ENCODE measurements around the gene BEX3. TPM values are rescaled to one million over a fixed set of nuclear protein-coding genes. Genes with fewer than 3 reads are reported as not detected.

The BEX3 gene
- total RNA-seq, 1 experiment from 2014 or later: 130 TPM

DNA sequence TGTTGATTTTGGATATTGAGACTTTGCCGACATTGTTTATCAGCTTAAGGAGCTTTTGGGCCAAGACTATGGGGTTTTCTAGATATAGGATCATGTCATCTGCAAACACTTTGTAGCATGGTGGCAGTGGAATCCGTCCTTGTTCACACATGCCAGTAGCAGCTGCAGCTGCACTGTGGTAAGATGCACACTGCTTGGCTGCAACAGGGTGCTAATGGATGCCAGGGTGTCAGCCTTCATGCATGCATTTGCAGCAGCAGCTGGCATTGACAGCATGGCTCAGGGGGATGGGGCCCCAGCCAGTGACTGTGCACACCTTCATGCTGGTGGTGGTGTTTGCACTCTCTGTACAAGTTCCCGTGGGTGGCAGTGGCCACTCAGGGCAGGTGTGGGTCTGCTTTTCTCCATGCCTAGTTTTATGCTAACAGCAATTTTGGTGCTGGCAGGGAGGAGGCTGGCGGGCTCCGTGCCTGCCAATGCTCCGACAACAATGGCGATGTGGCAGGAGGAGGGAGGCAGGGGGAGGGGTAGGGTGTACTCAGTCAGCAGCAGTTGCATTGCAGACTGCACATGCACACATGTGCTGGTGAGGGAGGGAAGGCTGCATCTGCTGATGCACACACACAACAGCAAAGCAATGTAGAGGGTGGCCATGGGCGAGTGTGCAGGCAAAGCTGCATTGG, 37.5 kb downstream of the BEX3 start:
- BruUV-seq (replicated peaks): no TSS peak
- H3K9me3 ChIP-seq (ENCODE audit: low read length): no peaks in the 10 kb centered on the region
- no peak overlapping the region for H3K4me3 ChIP-seq (ENCODE audit: low read length)
- TF ChIP-seq EZH2 (IDR thresholded peaks at IDR 0.05; ENCODE audit: low read length, unreplicated experiment) (no peak), EZH2phosphoT487 (IDR thresholded peaks at IDR 0.05; ENCODE audit: borderline replicate concordance, low read length) (no peak)
- TF ChIP-seq, protein P1, sequence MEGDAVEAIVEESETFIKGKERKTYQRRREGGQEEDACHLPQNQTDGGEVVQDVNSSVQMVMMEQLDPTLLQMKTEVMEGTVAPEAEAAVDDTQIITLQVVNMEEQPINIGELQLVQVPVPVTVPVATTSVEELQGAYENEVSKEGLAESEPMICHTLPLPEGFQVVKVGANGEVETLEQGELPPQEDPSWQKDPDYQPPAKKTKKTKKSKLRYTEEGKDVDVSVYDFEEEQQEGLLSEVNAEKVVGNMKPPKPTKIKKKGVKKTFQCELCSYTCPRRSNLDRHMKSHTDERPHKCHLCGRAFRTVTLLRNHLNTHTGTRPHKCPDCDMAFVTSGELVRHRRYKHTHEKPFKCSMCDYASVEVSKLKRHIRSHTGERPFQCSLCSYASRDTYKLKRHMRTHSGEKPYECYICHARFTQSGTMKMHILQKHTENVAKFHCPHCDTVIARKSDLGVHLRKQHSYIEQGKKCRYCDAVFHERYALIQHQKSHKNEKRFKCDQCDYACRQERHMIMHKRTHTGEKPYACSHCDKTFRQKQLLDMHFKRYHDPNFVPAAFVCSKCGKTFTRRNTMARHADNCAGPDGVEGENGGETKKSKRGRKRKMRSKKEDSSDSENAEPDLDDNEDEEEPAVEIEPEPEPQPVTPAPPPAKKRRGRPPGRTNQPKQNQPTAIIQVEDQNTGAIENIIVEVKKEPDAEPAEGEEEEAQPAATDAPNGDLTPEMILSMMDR (conservative IDR thresholded peaks at IDR 0.05; ENCODE audit: low read depth, low read length): no peak
- ChIA-PET CTCF (no interaction called here), POLR2A (ENCODE audit: unreplicated experiment) (no interaction called here)
- no peaks in the 10 kb centered on the region for H3K79me2 ChIP-seq (ENCODE audit: low read length)
- H3K9me2 ChIP-seq (replicated peaks; ENCODE audit: low read length): no peaks in the 10 kb centered on the region
- no peaks in the 10 kb centered on the region for H3K27me3 ChIP-seq (ENCODE audit: low read length)
- H3K36me3 ChIP-seq (ENCODE audit: low read depth, low read length): no peaks in the 10 kb centered on the region
- DNase-seq (no peak), ATAC-seq (no peak)
- H4K20me1 ChIP-seq (ENCODE audit: low read length): no peaks in the 10 kb centered on the region
- H2AFZ ChIP-seq (ENCODE audit: low read length): no peak overlapping the region
- H3K4me1 ChIP-seq (ENCODE audit: insufficient read depth, low read length): no peaks in the 10 kb centered on the region
- H3K4me2 ChIP-seq (ENCODE audit: low read length): no peak overlapping the region
- no peak overlapping the region for H3K27ac ChIP-seq (ENCODE audit: low read length)
- intact Hi-C loops (cut with micrococcal nuclease): no loop called here
- H3F3A ChIP-seq (ENCODE audit: low read length, unreplicated experiment): no peaks in the 10 kb centered on the region
- H3K9ac ChIP-seq (ENCODE audit: low read length): no peak overlapping the region

DNA sequence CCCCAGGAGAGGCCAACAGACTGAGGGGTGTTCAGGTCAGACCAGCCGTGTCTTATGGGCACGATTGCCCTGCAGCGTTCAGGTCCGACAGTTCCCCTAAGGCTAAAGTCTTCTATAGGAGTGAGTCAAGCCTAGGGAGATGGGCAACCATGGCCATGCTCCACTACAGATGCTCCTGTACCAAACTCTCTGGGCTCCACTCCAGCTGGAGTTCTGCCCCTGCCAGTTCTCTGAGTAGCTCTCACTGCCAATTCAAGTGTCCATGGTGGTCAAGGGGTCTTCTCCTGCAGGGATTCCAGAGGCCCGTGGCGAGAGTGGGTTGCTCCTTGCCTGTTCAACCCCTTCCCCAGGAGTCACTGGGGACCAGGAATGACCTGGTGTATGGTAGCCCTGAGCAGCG, 38.2 kb downstream of the BEX3 start:
- no peaks in the 10 kb centered on the region for H3F3A ChIP-seq (ENCODE audit: low read length, unreplicated experiment)
- no peaks in the 10 kb centered on the region for H3K9me2 ChIP-seq (replicated peaks; ENCODE audit: low read length)
- H2AFZ ChIP-seq (ENCODE audit: low read length): no peak overlapping the region
- no peak overlapping the region for H3K9ac ChIP-seq (ENCODE audit: low read length)
- ChIA-PET CTCF (no interaction called here), POLR2A (ENCODE audit: unreplicated experiment) (no interaction called here)
- H3K4me3 ChIP-seq (ENCODE audit: low read length): no peak overlapping the region
- no peaks in the 10 kb centered on the region for H3K27me3 ChIP-seq (ENCODE audit: low read length)
- DNase-seq (no peak), ATAC-seq (no peak)
- H3K27ac ChIP-seq (ENCODE audit: low read length): no peak overlapping the region
- no peaks in the 10 kb centered on the region for H3K36me3 ChIP-seq (ENCODE audit: low read depth, low read length)
- TF ChIP-seq EZH2phosphoT487 (IDR thresholded peaks at IDR 0.05; ENCODE audit: borderline replicate concordance, low read length) (no peak), EZH2 (IDR thresholded peaks at IDR 0.05; ENCODE audit: low read length, unreplicated experiment) (no peak)
- TF ChIP-seq, protein P1 (conservative IDR thresholded peaks at IDR 0.05; ENCODE audit: low read depth, low read length): no peak
- no TSS peak for BruUV-seq (replicated peaks)
- no peak overlapping the region for H3K4me2 ChIP-seq (ENCODE audit: low read length)
- intact Hi-C loops (cut with micrococcal nuclease): no loop called here
- H4K20me1 ChIP-seq (ENCODE audit: low read length): no peaks in the 10 kb centered on the region
- H3K4me1 ChIP-seq (ENCODE audit: insufficient read depth, low read length): no peaks in the 10 kb centered on the region
- no peaks in the 10 kb centered on the region for H3K79me2 ChIP-seq (ENCODE audit: low read length)
- no peaks in the 10 kb centered on the region for H3K9me3 ChIP-seq (ENCODE audit: low read length)

DNA sequence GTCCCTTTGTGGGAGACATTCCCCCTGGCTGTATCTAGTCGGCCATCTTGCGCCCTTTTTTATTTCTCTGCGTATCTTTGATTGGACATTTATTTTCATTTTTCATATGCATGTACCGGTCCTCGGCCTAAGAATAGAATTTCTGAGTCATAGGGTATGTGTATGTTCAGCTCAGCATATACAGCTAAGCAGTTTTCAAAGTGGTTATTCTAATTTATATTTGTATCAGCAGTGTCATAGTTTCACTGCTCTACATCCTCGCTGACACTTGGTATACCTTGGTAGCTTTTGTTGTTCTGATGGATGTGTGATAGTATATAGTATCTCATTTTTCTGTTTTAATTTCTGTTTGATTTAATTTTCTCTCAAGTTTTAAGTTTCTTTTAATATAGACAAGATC, 38.7 kb downstream of the BEX3 start:
- DNase-seq: no peak
- H3K9me2 ChIP-seq (replicated peaks; ENCODE audit: low read length): no peaks in the 10 kb centered on the region
- no peaks in the 10 kb centered on the region for H3F3A ChIP-seq (ENCODE audit: low read length, unreplicated experiment)
- POLR2A ChIA-PET (ENCODE audit: unreplicated experiment): no interaction called here
- no peaks in the 10 kb centered on the region for H4K20me1 ChIP-seq (ENCODE audit: low read length)
- no peaks in the 10 kb centered on the region for H3K4me1 ChIP-seq (ENCODE audit: insufficient read depth, low read length)
- H2AFZ ChIP-seq (ENCODE audit: low read length): no peak overlapping the region
- no peak overlapping the region for H3K4me3 ChIP-seq (ENCODE audit: low read length)
- CTCF ChIA-PET: no interaction called here
- no peaks in the 10 kb centered on the region for H3K79me2 ChIP-seq (ENCODE audit: low read length)
- no peak overlapping the region for H3K4me2 ChIP-seq (ENCODE audit: low read length)
- TF ChIP-seq, protein P1 (conservative IDR thresholded peaks at IDR 0.05; ENCODE audit: low read depth, low read length): no peak
- no peak for TF ChIP-seq EZH2phosphoT487 (IDR thresholded peaks at IDR 0.05; ENCODE audit: borderline replicate concordance, low read length)
- TF ChIP-seq EZH2 (IDR thresholded peaks at IDR 0.05; ENCODE audit: low read length, unreplicated experiment): no peak
- H3K36me3 ChIP-seq (ENCODE audit: low read depth, low read length): no peaks in the 10 kb centered on the region
- H3K27ac ChIP-seq (ENCODE audit: low read length): no peak overlapping the region
- H3K9me3 ChIP-seq (ENCODE audit: low read length): no peaks in the 10 kb centered on the region
- no peaks in the 10 kb centered on the region for H3K27me3 ChIP-seq (ENCODE audit: low read length)
- H3K9ac ChIP-seq (ENCODE audit: low read length): no peak overlapping the region
- no TSS peak for BruUV-seq (replicated peaks)
- no peak for ATAC-seq
- intact Hi-C loops (cut with micrococcal nuclease): no loop called here

Data from PC-3 (cell line).